Natural killer cell treated with Interleukin-12 subunit alpha and Interleukin-12 subunit beta and Interleukin-15 and Interleukin-18, amount 100 ng/mL, for 72 hours (primary cell): ENCODE results near the gene APBA2. TPM values are rescaled to one million over a fixed set of nuclear protein-coding genes. Genes with fewer than 3 reads are reported as not detected.
"Not testable (repeated sequence)": the region's sequence is repeated elsewhere in the genome, so short reads cannot be mapped to it uniquely, and the experiment has no call there.

Experiments used
- ATAC-seq, 2 donors: fragments of 150-1000 bp; cut with Tn5 transposase in 1 of 2; sonication (Bioruptor Pico), chemical (Tn5 transposase) in 1 of 2; 2 replicates each; pipeline ENCODE4 v1.10.0; 2021
- DNase-seq: peaks from one replicate; pipeline ENCODE4 v3.0.0; 2022; ENCODE audit warnings: low spot score
- H3K27ac Mint-ChIP-seq, 2 donors: 1 replicate in 1 of 2; 2 replicates in 1 of 2; pipeline ENCODE4 v1.8.0; 2022; ENCODE audit warnings: mixed read lengths in 2 of 2, mild to moderate bottlenecking in 1 of 2, moderate library complexity in 1 of 2
- H3K27me3 Mint-ChIP-seq, 2 donors: 1 replicate in 1 of 2; 2 replicates in 1 of 2; pipeline ENCODE4 v1.8.0; 2022; ENCODE audit warnings: mixed read lengths in 2 of 2
- H3K36me3 Mint-ChIP-seq: one replicate; pipeline ENCODE4 v1.8.0; 2022; ENCODE audit warnings: mixed read lengths
- H3K4me1 Mint-ChIP-seq, 2 donors: 1 replicate in 1 of 2; 2 replicates in 1 of 2; pipeline ENCODE4 v1.8.0; 2022; ENCODE audit warnings: low read depth in 2 of 2, mixed read lengths in 2 of 2, mild to moderate bottlenecking in 1 of 2
- H3K4me3 Mint-ChIP-seq: one replicate; pipeline ENCODE4 v1.8.0; 2022; ENCODE audit warnings: mixed read lengths
- H3K9me3 Mint-ChIP-seq: 2 replicates; pipeline ENCODE4 v1.8.0; 2022; ENCODE audit warnings: mixed read lengths
- total RNA-seq, 2 donors: library from RNA; stranded (reverse); gene quantifications; one replicate each; pipeline ENCODE4 v1.2.3, GENCODE V29; 2022

Gene APBA2
- total RNA-seq, 2 donors from 2014 or later, result 6.0 to 19.4 TPM

DNA sequence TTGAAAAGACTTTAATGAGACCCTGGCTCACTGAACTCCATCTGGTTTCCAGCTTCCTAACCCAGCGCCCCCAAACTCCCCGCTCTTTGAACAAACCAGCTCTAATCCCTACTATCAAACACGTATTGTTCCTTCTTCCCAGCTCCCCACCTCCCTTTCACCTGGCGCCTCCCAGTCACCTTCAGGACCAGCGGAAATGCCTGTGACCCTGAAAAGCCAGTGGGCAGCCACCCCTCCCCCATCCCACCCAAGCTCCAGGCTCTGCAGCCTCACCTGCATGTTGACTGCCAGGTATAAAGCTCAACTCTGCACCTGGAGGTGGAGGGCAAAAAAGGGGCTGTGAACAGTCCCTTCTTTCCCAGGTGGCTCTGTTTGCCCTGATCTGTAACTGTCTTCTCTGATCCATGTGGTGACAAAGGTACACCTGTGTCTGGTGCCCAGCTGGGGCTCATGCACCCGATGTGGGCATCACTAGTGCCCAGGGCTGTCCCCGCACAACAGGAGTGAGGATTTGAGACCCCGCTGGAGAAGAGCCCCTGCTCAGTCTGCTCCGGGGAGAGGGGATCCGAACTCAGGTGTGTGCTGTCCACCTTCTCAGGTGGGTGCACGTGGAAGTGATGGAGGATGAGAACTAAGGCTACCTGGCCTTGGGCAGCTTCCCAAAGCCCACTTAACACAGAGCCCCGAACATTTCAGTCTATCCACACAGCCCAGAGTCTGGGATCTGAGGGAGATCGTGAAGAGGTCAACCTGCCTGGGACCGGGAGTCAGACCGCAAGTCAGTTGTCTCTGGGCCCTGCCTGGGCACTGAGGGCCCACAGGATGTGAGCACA, 254.9 kb downstream of the APBA2 start:
- H3K9me3 Mint-ChIP-seq, result no peaks in the 10 kb centered on the region
- H3K27ac Mint-ChIP-seq, result peak overlapping the region in 1 of 2 donors; percentile 44
- ATAC-seq (no peak), DNase-seq (no peak)
- H3K4me1 Mint-ChIP-seq, result peaks cover 8 to 14% of the 10 kb centered on the region in 2 donors
- no peak overlapping the region for H3K4me3 Mint-ChIP-seq
- peaks cover 41 to 55% of the 10 kb centered on the region in 2 donors for H3K27me3 Mint-ChIP-seq
- H3K36me3 Mint-ChIP-seq, result no peaks in the 10 kb centered on the region

DNA sequence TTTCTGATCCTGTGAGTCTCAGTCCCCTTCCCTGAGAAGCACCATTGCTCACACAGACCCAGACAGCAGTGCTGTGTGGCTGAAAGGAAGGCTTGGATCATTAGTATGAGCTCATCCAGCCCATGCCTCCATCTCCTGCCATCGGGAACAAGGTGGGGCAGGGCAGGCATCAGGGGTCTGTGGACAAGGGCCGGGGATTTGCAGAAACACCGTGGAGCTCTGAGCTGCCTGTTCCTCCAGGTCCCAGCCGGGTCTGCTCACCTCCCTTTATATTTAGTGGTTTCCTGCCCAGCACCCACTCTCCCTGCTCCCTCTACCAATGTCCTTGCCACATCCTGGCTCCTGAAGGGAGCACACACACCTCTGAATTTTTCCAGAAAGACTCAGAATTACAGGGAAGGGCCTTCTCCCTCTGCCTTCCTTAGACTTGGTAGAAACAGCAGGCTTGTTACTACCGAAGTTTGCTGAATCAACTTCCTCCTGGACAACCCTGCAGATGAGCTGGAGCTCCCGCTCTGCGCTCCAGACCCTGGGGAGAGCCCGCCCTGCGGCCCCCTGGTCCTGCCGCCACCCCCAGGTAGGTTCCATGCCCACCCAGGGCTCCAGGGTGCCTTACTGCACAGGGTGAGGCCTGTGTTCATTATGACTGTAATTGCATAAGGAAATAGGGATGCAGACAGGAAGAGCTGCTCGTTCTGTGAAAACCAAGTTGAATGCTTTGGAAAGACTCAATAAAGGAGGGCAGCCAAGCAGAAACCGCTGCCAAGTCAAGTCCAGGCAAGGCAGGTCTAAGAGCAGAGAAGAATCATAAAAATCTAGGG, 255.7 kb downstream of the APBA2 start:
- Mint-ChIP-seq H3K4me1 (peaks cover 8 to 14% of the 10 kb centered on the region in 2 donors), H3K27ac (no peak overlapping the region), H3K27me3 (peaks cover 41 to 60% of the 10 kb centered on the region in 2 donors), H3K36me3 (no peaks in the 10 kb centered on the region), H3K9me3 (no peaks in the 10 kb centered on the region), H3K4me3 (no peak overlapping the region)
- DNase-seq (no peak), ATAC-seq (no peak)

DNA sequence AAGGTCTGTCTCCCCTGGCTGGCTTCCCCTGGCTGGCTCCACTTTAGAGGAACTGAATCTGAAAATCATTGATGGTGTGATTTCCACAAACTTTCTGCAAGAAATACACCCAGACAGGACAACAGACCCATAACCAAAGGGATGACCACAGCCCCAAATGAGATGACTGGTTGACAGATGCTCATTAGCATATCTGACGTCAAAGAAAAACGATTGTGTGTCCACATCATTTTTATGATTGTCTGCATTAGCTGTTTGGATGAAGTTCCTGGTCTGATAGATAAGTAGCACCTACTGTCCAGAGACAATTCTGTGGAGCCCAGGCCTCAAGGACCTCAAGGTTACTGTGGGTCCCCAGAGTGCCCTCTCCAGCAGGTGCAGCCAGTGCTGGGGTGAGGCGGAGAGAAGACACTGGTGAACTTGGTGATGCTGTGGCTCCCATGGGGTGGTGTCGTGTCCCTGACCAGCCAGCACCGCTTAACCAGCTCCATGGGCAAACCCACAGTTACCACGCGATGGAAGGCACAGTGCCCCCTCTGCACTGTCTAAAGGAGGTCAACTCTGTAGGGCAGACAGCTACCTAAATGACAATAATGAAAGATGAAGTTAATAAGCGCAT, 256.5 kb downstream of the APBA2 start:
- Mint-ChIP-seq H3K36me3 (no peaks in the 10 kb centered on the region), H3K4me3 (no peak overlapping the region), H3K27ac (no peak overlapping the region), H3K9me3 (no peaks in the 10 kb centered on the region), H3K4me1 (peaks cover 8 to 14% of the 10 kb centered on the region in 2 donors), H3K27me3 (peaks cover 41 to 60% of the 10 kb centered on the region in 2 donors)
- no peak for DNase-seq
- no peak for ATAC-seq

DNA sequence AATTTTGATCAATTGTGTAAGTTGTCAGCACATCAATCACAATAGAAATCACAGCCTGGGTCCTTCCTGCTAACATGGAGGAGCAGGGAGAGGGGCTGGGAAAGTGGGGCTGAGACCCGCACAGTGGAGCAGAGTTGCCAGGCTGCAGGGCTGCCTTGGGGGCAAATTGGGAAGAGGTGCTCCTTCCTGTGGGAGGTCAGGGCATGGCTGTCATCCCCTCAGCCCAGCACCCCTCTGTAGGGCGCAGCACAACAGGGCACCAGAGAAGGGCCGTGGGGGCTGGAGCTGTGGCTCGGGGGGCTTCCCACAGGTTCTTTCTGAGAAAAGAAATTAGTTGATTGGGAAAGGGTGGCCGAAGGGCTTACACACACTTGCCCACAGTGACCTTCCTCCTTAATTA, 257.5 kb downstream of the APBA2 start:
- Mint-ChIP-seq H3K9me3 (no peaks in the 10 kb centered on the region), H3K36me3 (no peaks in the 10 kb centered on the region), H3K27ac (no peak overlapping the region), H3K4me1 (peaks cover 8 to 14% of the 10 kb centered on the region in 2 donors), H3K27me3 (peaks cover 40 to 58% of the 10 kb centered on the region in 2 donors), H3K4me3 (no peak overlapping the region)
- DNase-seq (no peak), ATAC-seq (no peak)

DNA sequence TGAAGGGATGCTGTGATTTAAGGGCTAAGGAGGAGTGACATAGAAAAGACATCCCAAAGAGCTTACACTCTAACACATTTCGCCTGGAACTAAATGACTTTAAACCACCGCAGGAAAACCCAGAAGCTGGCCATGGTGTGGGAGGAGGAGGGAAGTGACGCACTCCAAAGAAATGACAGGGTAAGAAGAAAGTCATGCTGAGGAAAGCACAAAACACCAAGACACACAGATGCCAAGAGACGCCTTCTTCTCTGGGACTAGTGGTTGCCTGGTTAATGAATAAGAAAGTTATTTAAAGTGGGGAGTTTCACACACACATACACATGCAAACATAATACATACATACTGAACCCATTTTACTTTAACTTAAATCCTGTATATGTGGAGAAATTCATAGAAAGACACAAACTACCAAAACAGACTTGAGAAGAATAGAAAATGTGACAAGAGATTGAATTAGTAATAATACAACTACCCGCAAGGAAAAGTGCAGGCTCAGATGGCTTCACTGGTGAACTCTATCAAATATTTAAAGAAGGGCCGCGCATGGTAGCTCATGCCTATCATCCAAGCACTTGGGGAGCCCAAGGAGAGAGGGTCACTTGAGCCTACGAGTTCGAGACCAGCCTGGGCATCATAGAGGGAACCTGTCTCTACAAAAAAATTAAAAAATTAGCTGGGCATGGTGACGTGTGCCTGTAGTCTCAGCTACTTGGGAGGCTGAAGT, 258.3 kb downstream of the APBA2 start:
- Mint-ChIP-seq H3K27ac (no peak overlapping the region), H3K36me3 (no peaks in the 10 kb centered on the region), H3K9me3 (no peaks in the 10 kb centered on the region), H3K27me3 (peaks cover 34 to 50% of the 10 kb centered on the region in 2 donors), H3K4me1 (peaks cover 8 to 14% of the 10 kb centered on the region in 2 donors), H3K4me3 (no peak overlapping the region)
- DNase-seq (no peak), ATAC-seq (no peak)

DNA sequence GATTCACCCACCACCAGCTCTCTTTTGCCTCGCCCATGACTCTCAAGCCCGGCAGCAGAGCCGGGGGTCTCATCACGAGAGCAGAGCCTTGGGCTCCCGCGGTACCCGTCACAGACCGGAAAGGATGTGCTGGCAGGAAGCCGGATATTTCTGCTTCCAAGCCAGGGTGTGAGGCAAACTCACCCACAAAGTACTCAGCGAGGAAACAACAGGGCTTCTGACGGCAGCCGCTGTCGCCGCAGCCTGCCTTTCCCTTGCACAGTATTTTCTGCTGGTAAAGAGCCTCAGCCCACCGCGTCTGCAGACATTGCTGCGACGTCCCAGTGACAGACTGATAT, 263.9 kb downstream of the APBA2 start:
- no peak for DNase-seq
- no peaks in the 10 kb centered on the region for H3K4me1 Mint-ChIP-seq
- H3K36me3 Mint-ChIP-seq, result no peaks in the 10 kb centered on the region
- H3K27me3 Mint-ChIP-seq, result peaks cover 4 to 21% of the 10 kb centered on the region in 2 donors
- H3K4me3 Mint-ChIP-seq, result no peak overlapping the region
- H3K27ac Mint-ChIP-seq, result no peak overlapping the region
- no peaks in the 10 kb centered on the region for H3K9me3 Mint-ChIP-seq
- ATAC-seq, result no peak

DNA sequence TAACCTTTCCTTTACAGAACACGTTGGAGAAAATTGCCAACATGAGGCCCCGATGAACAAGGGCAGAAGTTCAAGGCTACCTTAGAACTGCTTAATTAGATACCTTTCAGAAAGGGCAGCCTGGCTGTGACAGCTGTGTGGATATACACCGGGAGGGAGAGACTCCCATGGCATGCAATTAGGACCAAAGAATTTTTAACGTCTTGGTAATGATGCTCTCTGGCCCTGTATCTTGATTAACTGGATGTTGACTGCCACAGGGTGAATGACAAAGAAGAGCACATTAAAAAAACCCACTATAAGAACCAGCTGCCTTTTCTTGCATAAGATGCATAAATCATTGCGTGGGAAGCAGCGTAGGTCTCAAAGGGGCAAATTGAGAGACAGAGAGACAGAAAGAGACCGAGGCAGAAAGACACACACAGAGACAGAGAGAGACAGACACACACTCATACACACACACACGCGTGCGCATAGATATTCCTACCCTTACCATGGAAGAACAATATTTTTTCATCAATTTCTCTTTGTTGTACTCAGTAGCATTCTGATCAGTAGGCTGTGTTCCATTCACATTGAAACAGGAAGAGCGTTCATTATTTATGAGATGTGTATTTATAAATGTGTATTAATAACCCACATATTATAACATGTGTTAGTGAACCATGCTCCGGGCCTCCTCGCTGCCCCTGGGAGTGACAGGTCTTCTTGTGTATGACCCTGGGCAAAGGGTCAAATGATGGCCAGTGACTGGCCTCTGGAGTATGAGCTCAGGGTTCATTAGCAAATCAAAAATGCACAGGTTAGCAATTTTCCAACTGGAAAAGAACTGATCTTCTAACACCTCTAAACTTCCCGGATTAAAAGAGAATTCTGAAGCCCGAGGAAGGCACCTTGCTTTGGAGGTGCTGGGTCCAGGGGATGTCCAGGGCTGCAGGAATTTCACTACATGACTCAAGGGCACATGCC, 265.0 kb downstream of the APBA2 start:
- no peaks in the 10 kb centered on the region for H3K9me3 Mint-ChIP-seq
- H3K36me3 Mint-ChIP-seq, result no peaks in the 10 kb centered on the region
- ATAC-seq (no peak), DNase-seq (no peak)
- H3K27ac Mint-ChIP-seq, result no peak overlapping the region
- no peaks in the 10 kb centered on the region for H3K4me1 Mint-ChIP-seq
- H3K4me3 Mint-ChIP-seq, result no peak overlapping the region
- peaks cover 9 to 29% of the 10 kb centered on the region in 2 donors for H3K27me3 Mint-ChIP-seq

DNA sequence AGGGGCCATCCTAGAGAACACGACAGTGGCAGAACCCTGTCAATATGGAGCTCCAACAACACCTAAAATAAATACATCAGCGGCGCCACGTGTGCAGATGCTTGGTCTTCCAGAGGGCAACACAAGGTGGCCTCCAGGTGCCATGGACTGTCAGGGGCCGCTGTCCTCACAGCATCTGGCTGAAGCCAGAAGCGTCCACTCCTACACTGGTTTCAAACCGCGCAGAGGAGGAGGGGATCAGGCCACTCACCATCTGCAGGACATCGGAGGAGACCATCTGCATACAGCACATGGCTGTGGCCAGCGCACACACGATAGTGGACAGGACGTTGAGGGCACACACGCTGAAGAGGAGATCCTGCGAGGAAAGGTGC, 265.7 kb downstream of the APBA2 start:
- Mint-ChIP-seq H3K9me3 (no peaks in the 10 kb centered on the region), H3K27me3 (peaks cover 13 to 30% of the 10 kb centered on the region in 2 donors), H3K36me3 (no peaks in the 10 kb centered on the region), H3K4me1 (no peaks in the 10 kb centered on the region), H3K27ac (no peak overlapping the region), H3K4me3 (no peak overlapping the region)
- DNase-seq (no peak), ATAC-seq (no peak)

DNA sequence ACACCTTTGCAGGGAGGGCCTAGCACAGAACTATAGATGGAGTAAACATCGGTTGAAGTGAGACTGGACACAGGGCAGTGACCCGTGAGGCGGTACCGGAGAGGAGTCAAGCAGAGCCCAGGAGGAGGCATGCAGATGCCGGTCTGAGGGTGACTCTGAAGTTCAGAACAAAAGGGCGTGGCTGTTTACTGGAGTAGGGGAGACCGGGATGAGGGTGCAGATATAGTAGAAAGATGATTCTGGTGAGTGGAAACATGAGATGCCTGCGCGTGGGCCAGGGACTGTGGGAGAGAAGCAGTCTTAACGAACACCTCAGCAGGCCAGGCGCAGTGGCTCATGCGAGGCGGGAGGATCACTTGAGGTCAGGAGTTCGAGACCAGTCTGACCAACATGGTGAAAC, 270.7 kb downstream of the APBA2 start:
- Mint-ChIP-seq H3K4me3 (no peak overlapping the region), H3K4me1 (peaks cover 9 to 10% of the 10 kb centered on the region in 2 donors), H3K36me3 (peaks cover 1% of the 10 kb centered on the region), H3K9me3 (no peaks in the 10 kb centered on the region), H3K27me3 (peaks cover 14 to 37% of the 10 kb centered on the region in 2 donors), H3K27ac (no peak overlapping the region)
- no peak for DNase-seq
- ATAC-seq, result no peak

DNA sequence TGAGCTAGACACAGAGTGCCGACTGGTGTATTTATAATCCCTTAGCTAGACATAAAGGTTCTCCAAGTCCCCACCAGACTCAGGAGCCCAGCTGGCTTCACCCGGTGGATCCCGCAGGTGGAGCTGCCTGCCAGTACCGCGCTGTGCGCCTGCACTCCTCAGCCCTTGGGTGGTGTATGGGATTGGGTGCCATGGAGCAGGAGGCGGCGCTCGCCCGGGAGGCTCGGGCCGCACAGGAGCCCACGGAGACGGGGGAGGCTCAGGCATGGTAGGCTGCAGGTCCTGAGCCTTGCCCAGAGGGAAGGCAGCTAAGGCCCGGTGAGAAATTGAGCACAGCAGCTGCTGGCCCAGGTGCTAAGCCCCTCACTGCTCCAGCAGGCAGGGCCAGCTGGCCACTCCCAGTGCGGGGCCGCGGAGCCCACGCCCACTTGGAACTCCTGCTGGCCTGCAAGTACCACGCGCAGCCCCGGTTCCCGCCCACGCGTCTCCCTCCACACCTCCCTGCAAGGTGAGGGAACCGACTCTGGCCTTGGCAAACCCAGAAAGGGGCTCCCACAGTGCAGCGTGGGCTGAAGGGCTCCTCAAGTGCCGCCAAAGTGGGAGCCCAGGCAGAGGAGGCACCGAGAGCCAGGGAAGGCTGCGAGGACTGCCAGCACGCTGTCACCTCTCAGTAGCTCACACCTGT, 274.1 kb downstream of the APBA2 start:
- Mint-ChIP-seq H3K4me1 (peaks cover 9 to 10% of the 10 kb centered on the region in 2 donors), H3K27ac (no peak overlapping the region), H3K27me3 (peaks cover 32 to 61% of the 10 kb centered on the region in 2 donors), H3K36me3 (peaks cover 6% of the 10 kb centered on the region), H3K9me3 (no peaks in the 10 kb centered on the region), H3K4me3 (no peak overlapping the region)
- ATAC-seq, result no peak
- no peak for DNase-seq

DNA sequence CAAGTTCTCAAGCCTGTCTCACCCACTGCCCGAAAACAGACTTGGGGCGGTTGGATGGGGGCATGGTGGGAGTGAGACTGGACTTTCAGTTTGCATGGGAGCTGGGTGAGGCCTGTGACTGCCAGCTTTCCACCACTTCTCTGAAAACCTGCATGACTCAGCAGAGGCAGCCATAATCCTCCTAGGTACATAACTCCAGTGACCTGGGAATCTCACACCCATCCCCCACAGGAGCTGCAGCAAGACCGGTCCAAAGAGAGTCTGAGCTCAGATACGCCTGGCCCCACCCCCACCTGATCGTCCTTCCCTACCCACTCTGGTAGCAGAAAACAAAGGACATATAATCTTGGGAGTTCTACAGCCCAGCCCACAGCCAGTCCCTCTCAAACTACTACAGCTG, 276.6 kb downstream of the APBA2 start:
- H3K27me3 Mint-ChIP-seq, result peaks cover 44 to 68% of the 10 kb centered on the region in 2 donors
- ATAC-seq (no peak), DNase-seq (no peak)
- peaks cover 9 to 10% of the 10 kb centered on the region in 2 donors for H3K4me1 Mint-ChIP-seq
- H3K4me3 Mint-ChIP-seq, result no peak overlapping the region
- peaks cover 6% of the 10 kb centered on the region for H3K36me3 Mint-ChIP-seq
- H3K9me3 Mint-ChIP-seq, result no peaks in the 10 kb centered on the region
- no peak overlapping the region for H3K27ac Mint-ChIP-seq

DNA sequence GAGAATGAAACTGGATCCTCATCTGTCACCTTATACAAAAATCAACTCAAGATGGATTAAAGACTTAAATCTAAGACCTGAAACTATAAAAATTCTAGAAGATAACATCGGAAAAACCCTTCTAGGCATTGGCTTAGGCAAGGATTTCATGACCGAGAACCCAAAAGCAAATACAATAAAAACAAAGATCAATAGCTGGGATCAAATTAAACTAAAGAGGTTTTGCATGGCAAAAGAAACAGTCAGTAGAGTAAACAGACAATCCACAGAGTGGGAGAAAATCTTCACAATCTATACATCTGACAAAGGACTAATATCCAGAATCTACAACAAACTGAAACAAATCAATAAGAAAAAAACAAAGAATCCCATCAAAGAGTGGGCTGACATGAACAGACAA, 281.3 kb downstream of the APBA2 start:
- peaks cover 52 to 71% of the 10 kb centered on the region in 2 donors for H3K27me3 Mint-ChIP-seq
- H3K27ac Mint-ChIP-seq, result not testable (repeated sequence)

More for the DNA sequence above, 281.3 kb downstream of the APBA2 start:
- not testable (repeated sequence) for H3K4me3 Mint-ChIP-seq, DNase-seq, H3K4me1 Mint-ChIP-seq, ATAC-seq, H3K9me3 Mint-ChIP-seq, H3K36me3 Mint-ChIP-seq
